CD4-positive, CD25-positive, alpha-beta regulatory T cell (primary cell): Measurements from ENCODE around the gene SLC38A10. TPM values are rescaled to one million over a fixed set of nuclear protein-coding genes. Genes with fewer than 3 reads are reported as not detected.

Experiments
- ATAC-seq, 2 donors: fragments of 150-1000 bp; cut with Tn5 transposase; one replicate each; pipeline ENCODE4 v1.10.0; 2021; ENCODE audit warnings: low read depth in 2 of 2, moderate number of reproducible peaks in 2 of 2, moderate library complexity in 1 of 2
- DNase-seq, 3 donors: peaks; one replicate each; pipeline versions ENCODE4 v3.0.0 to v3.0.0-alpha.2; 2012 to 2022; ENCODE audit warnings: mixed read lengths in 1 of 3
- H3K27ac ChIP-seq: one replicate; pipeline ENCODE4 v1.7.0; 2013; ENCODE audit warnings: mild to moderate bottlenecking, low read length; ENCODE audit not compliant: insufficient read depth, poor library complexity, severe bottlenecking
- H3K27me3 ChIP-seq: one replicate; pipeline ENCODE4 v1.7.0; 2013; ENCODE audit warnings: low read length; ENCODE audit not compliant: control insufficient read depth, insufficient read depth
- H3K36me3 ChIP-seq: one replicate; pipeline ENCODE4 v1.7.0; 2013; ENCODE audit warnings: mild to moderate bottlenecking, low read length, moderate library complexity; ENCODE audit not compliant: control insufficient read depth, insufficient read depth
- H3K4me1 ChIP-seq: 2 replicates; pipeline ENCODE4 v1.7.0; 2013; ENCODE audit warnings: mild to moderate bottlenecking, low read length; ENCODE audit not compliant: insufficient read depth, control insufficient read depth, poor library complexity, severe bottlenecking
- H3K4me3 ChIP-seq: one replicate; pipeline ENCODE4 v1.7.0; 2013; ENCODE audit warnings: low read depth, mild to moderate bottlenecking, low read length, moderate library complexity
- H3K9me3 ChIP-seq, 2 experiments: 1 replicate in 1 of 2; 2 replicates in 1 of 2; pipeline ENCODE4 v1.7.0; 2013; ENCODE audit warnings: low read length in 2 of 2, mild to moderate bottlenecking in 1 of 2, moderate library complexity in 1 of 2; ENCODE audit not compliant: control insufficient read depth in 2 of 2
- H3K27ac Mint-ChIP-seq, 3 donors: one replicate each; pipeline ENCODE4 v1.8.0; 2020 to 2022; ENCODE audit warnings: mild to moderate bottlenecking in 3 of 3, mixed read lengths in 3 of 3, moderate library complexity in 2 of 3
- H3K27me3 Mint-ChIP-seq: one replicate; pipeline ENCODE4 v1.8.0; 2022; ENCODE audit warnings: mild to moderate bottlenecking, mixed read lengths
- H3K36me3 Mint-ChIP-seq: one replicate; pipeline ENCODE4 v1.8.0; 2020; ENCODE audit warnings: mixed read lengths
- H3K4me1 Mint-ChIP-seq, 4 donors: one replicate each; pipeline ENCODE4 v1.8.0; 2020 to 2022; ENCODE audit warnings: mixed read lengths in 4 of 4, mild to moderate bottlenecking in 1 of 4
- H3K4me3 Mint-ChIP-seq, 4 donors: one replicate each; pipeline ENCODE4 v1.8.0; 2020 to 2022; ENCODE audit warnings: mild to moderate bottlenecking in 4 of 4, mixed read lengths in 4 of 4, moderate library complexity in 3 of 4
- H3K9me3 Mint-ChIP-seq, 7 donors: one replicate each; pipeline ENCODE4 v1.8.0; 2020 to 2022; ENCODE audit warnings: mixed read lengths in 7 of 7, mild to moderate bottlenecking in 3 of 7, moderate library complexity in 2 of 7
- polyA plus RNA-seq, 4 donors: library from polyadenylated mRNA; unstranded; fragments of 300-500 nt; fragmentation: Illumina TruSeq; gene quantifications; one replicate each; pipeline ENCODE4 v1.2.3, GENCODE V29; 2021
- total RNA-seq: library from RNA; stranded (reverse); gene quantifications from one replicate; pipeline ENCODE4 v1.2.3, GENCODE V29; 2022

SLC38A10 gene
- total and polyA plus RNA-seq, 5 donors from 2014 or later, result 38.2 to 66.3 (median 50.1) TPM

- H3K36me3 ChIP-seq, result no peaks in the 10 kb centered on the region
- Mint-ChIP-seq H3K36me3 (no peaks in the 10 kb centered on the region), H3K9me3 (peaks cover 0 to 3% (median 0%) of the 10 kb centered on the region in 7 donors), H3K27ac (no peak overlapping the region), H3K4me1 (peaks cover 0 to 11% (median 1%) of the 10 kb centered on the region in 4 donors), H3K27me3 (peaks cover 45% of the 10 kb centered on the region), H3K4me3 (no peak overlapping the region)
- H3K9me3 ChIP-seq, result no peaks in the 10 kb centered on the region
- no peak for ATAC-seq
- no peak for DNase-seq
- peaks cover 11% of the 10 kb centered on the region for H3K27me3 ChIP-seq
- no peak overlapping the region for H3K27ac ChIP-seq
- peaks cover 11% of the 10 kb centered on the region for H3K4me1 ChIP-seq
- no peak overlapping the region for H3K4me3 ChIP-seq
Measured at GRCh38 chr17:81338274-81339190, 43.4 kb upstream of the SLC38A10 start.

GRCh38 chr17:81337476-81337879, 42.4 kb upstream of the SLC38A10 start:
- no peak overlapping the region for H3K4me3 ChIP-seq
- H3K27me3 ChIP-seq, result peaks cover 11% of the 10 kb centered on the region
- Mint-ChIP-seq H3K9me3 (peaks cover 0 to 3% (median 0%) of the 10 kb centered on the region in 7 donors), H3K4me3 (no peak overlapping the region), H3K36me3 (no peaks in the 10 kb centered on the region), H3K4me1 (peaks cover 0 to 4% (median 1%) of the 10 kb centered on the region in 4 donors), H3K27ac (no peak overlapping the region), H3K27me3 (peaks cover 39% of the 10 kb centered on the region)
- peaks cover under 1% of the 10 kb centered on the region for H3K4me1 ChIP-seq
- DNase-seq (no peak), ATAC-seq (no peak)
- no peaks in the 10 kb centered on the region for H3K36me3 ChIP-seq
- no peaks in the 10 kb centered on the region for H3K9me3 ChIP-seq
- no peak overlapping the region for H3K27ac ChIP-seq

- Mint-ChIP-seq H3K27me3 (peaks cover 33% of the 10 kb centered on the region), H3K9me3 (no peaks in the 10 kb centered on the region), H3K27ac (no peak overlapping the region), H3K36me3 (no peaks in the 10 kb centered on the region), H3K4me3 (no peak overlapping the region), H3K4me1 (no peaks in the 10 kb centered on the region)
- no peak overlapping the region for H3K4me3 ChIP-seq
- no peaks in the 10 kb centered on the region for H3K9me3 ChIP-seq
- no peaks in the 10 kb centered on the region for H3K36me3 ChIP-seq
- DNase-seq (no peak), ATAC-seq (no peak)
- H3K4me1 ChIP-seq, result no peaks in the 10 kb centered on the region
- H3K27ac ChIP-seq, result no peak overlapping the region
- H3K27me3 ChIP-seq, result peaks cover 6% of the 10 kb centered on the region
Measured at GRCh38 chr17:81336930-81337325, 41.8 kb upstream of the SLC38A10 start.

- Mint-ChIP-seq H3K4me3 (no peak overlapping the region), H3K27ac (no peak overlapping the region), H3K4me1 (no peaks in the 10 kb centered on the region), H3K27me3 (peaks cover 33% of the 10 kb centered on the region), H3K36me3 (no peaks in the 10 kb centered on the region), H3K9me3 (no peaks in the 10 kb centered on the region)
- H3K4me1 ChIP-seq, result no peaks in the 10 kb centered on the region
- no peaks in the 10 kb centered on the region for H3K9me3 ChIP-seq
- no peaks in the 10 kb centered on the region for H3K36me3 ChIP-seq
- DNase-seq (no peak), ATAC-seq (no peak)
- H3K4me3 ChIP-seq, result no peak overlapping the region
- peaks cover 5% of the 10 kb centered on the region for H3K27me3 ChIP-seq
- no peak overlapping the region for H3K27ac ChIP-seq
Measured at GRCh38 chr17:81336296-81336929, 41.3 kb upstream of the SLC38A10 start.

GRCh38 chr17:81335773-81336157, 40.7 kb upstream of the SLC38A10 start:
- ATAC-seq (no peak), DNase-seq (no peak)

GRCh38 chr17:81334987-81335772, 40.1 kb upstream of the SLC38A10 start:
- Mint-ChIP-seq H3K9me3 (no peaks in the 10 kb centered on the region), H3K27ac (no peak overlapping the region), H3K4me1 (no peaks in the 10 kb centered on the region), H3K27me3 (peaks cover 30% of the 10 kb centered on the region), H3K4me3 (no peak overlapping the region), H3K36me3 (no peaks in the 10 kb centered on the region)
- no peak overlapping the region for H3K4me3 ChIP-seq
- no peak for DNase-seq
- H3K27me3 ChIP-seq, result peaks cover 5% of the 10 kb centered on the region
- no peak for ATAC-seq
- no peaks in the 10 kb centered on the region for H3K36me3 ChIP-seq
- no peaks in the 10 kb centered on the region for H3K9me3 ChIP-seq
- H3K4me1 ChIP-seq, result no peaks in the 10 kb centered on the region
- H3K27ac ChIP-seq, result no peak overlapping the region

More at GRCh38 chr17:81335773-81336157, 40.7 kb upstream of the SLC38A10 start:
- Histone ChIP-seq H3K27me3 (peaks cover 5% of the 10 kb centered on the region), H3K36me3 (no peaks in the 10 kb centered on the region), H3K27ac (no peak overlapping the region), H3K9me3 (no peaks in the 10 kb centered on the region), H3K4me3 (no peak overlapping the region), H3K4me1 (no peaks in the 10 kb centered on the region)
- no peak overlapping the region for H3K27ac Mint-ChIP-seq
- H3K27me3 Mint-ChIP-seq, result peaks cover 33% of the 10 kb centered on the region
- no peak overlapping the region for H3K4me3 Mint-ChIP-seq
- H3K36me3 Mint-ChIP-seq, result no peaks in the 10 kb centered on the region
- H3K4me1 Mint-ChIP-seq, result no peaks in the 10 kb centered on the region
- H3K9me3 Mint-ChIP-seq, result no peaks in the 10 kb centered on the region

GRCh38 chr17:81334391-81334901, 39.3 kb upstream of the SLC38A10 start:
- no peak overlapping the region for H3K27ac ChIP-seq
- no peaks in the 10 kb centered on the region for H3K36me3 ChIP-seq
- H3K4me3 Mint-ChIP-seq, result no peak overlapping the region
- H3K4me1 Mint-ChIP-seq, result no peaks in the 10 kb centered on the region
- no peaks in the 10 kb centered on the region for H3K36me3 Mint-ChIP-seq
- H3K4me1 ChIP-seq, result no peaks in the 10 kb centered on the region
- no peak overlapping the region for H3K4me3 ChIP-seq
- ATAC-seq (no peak), DNase-seq (no peak)
- H3K27me3 Mint-ChIP-seq, result peaks cover 26% of the 10 kb centered on the region
- H3K27me3 ChIP-seq, result peaks cover 2% of the 10 kb centered on the region
- no peaks in the 10 kb centered on the region for H3K9me3 Mint-ChIP-seq
- H3K9me3 ChIP-seq, result no peaks in the 10 kb centered on the region
- H3K27ac Mint-ChIP-seq, result no peak overlapping the region
